C1 segment of cervical spinal cord (tissue), 14 donors: ENCODE data around the gene PADI3.
"Not testable (repeated sequence)": the region's sequence is repeated elsewhere in the genome, so short reads cannot be mapped to it uniquely, and the experiment has no call there.

Experiments
- DNase-seq, 14 donors: peaks; one replicate each; lab custom pipeline; 2025; lab: John Stamatoyannopoulos, UW

PADI3 gene

GRCh38 chr1:17296086-17296485 lies 47.2 kb downstream of the PADI3 start:
- no peak for DNase-seq

GRCh38 chr1:17297991-17298390 lies 49.1 kb downstream of the PADI3 start:
- DNase-seq: no peak

DNA sequence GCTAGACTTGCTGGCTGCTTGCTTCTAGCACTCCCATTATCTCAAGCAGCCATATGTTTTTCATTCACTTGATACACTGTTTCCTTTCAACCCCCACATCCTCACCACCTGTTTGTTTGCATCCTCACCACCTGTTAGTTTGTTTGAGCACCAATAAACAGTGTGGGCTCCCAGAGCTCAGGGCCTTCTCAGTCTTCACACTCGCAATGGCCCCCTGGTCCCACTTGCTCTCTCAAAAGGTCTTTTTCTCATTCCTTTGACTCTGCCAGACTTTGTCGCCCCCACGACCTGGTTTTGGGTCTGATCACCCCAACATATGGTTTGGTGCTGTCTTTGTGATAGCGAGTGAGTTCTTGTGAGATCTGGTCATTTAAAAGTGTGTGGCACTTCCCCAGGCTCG lies 52.9 kb downstream of the PADI3 start:
- DNase-seq: no peak

GRCh38 chr1:17304151-17304825 lies 55.4 kb downstream of the PADI3 start:
- no peak for DNase-seq

DNA sequence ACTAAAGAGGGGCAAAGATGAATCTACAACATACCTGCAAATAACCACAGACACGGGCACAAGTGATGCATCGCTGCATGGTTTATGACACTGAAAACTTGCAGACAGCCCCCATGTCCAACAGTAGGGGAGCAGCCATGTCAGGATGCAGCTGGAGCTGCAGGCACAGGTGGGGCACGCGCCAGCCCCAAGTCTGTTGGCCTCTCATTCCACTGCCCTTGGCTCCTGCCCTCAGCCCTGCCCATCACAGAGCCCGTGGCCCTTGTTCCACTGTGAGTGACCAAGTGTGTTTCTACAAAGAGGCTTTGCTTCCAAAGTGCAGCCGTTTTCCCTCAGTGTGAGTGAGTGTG lies 55.9 kb downstream of the PADI3 start:
- DNase-seq: no peak

- DNase-seq: no peak
Observed at GRCh38 chr1:17305576-17306095, 56.7 kb downstream of the PADI3 start.

GRCh38 chr1:17306407-17306806 lies 57.5 kb downstream of the PADI3 start:
- no peak for DNase-seq

DNA sequence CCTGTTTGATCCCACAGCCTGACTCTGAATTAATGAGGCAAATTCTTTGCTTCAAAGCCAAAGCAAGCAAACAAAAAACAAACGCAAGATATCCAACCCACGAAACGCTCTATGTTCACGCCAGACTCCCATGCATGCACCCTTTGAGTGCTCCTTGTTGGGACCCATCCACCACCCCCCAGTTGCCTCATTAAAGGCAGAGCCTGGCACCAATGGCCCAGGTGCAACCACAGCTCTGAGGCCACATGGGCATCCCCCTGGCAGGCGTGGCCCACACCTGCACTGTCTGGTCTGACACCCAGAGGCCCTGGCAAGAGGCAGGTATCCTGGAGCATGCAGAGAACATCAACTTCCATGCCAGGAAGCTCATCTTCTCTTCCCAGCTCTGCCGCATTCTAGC lies 58.0 kb downstream of the PADI3 start:
- DNase-seq: no peak

DNA sequence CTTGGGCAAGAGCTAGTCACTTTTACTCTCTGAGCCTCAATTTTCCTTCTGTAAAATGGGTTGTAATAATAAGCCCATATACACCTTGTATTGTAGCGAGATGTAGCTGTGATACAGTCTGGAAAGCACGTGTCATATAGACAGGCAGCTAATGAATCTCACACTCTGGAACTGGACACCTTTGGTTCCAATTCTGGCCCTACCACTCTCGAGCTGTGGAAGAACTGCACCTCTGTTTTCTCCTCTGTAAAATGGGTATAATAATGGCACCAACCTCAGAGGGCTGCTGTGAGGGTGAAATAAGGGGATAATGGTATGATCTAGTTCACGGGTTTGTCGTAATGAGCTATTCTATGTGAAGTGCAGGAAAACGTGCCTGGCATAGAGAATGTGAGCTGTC lies 58.4 kb downstream of the PADI3 start:
- no peak for DNase-seq

GRCh38 chr1:17307946-17308345 lies 59.0 kb downstream of the PADI3 start, which contains the start of gene PADI4:
Gene PADI4, plus strand, starts transcription at chr1:17308197. Its CDS starts 26 bp downstream, at chr1:17308223.
- DNase-seq: no peak

GRCh38 chr1:17308593-17308992 lies 59.7 kb downstream of the PADI3 start:
- no peak for DNase-seq

DNA sequence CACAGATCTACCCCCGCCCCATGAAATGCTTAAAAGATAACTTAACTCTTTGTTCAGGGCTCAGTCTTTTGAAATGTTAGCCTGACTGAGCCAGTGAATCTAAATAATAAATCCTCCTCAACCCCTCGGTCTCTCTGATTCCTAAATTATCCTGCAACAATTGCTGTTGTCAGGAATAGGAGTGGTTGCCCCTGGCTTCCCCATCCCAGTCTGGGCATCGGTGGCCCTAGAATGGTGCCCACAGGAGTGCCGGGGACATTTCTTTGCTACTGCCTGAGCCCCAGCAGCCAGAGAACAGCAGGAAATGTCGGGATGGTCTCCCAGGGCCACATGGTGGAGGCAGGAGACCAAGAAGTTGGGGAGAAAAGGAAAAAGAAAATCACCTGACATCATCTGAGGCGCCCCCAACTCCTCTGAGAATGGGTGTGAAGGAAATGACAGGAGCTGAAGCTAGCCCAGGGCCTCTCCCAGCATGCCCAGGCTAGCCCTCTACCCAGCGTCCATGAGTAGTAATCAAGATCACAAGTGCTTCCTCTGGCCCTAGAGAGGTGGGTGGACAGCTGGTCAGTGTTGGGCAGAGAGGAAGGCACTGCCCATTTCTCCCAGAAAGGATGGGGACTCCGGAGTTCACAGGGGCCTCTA lies 60.6 kb downstream of the PADI3 start:
- DNase-seq: no peak

DNA sequence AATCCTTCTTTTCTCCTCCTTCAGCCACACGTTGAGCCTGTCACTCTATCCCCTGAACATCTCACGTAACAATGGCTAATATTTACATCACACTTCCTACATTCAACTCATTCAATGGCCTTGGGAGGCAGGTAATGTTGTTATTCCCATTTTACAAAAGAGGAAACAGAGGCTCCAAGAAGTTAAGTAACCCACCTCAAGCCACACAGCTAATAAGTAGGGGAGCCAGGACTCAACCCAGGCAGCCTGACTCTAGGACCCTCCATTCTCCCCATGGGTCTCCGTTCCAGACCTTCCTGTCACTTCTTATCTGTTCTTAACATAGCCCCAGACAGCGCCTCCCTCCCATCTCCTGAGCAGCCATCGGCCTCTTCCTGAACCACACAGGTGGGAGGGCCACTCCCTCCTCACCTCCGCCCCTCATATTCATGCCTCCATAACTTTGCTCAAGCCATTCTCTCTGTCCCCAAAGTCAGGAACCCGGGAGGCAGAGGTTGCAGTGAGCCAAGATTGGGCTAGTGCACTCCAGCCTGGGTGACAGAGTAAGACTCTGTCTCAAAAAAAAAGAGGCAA lies 61.3 kb downstream of the PADI3 start:
- no peak for DNase-seq

GRCh38 chr1:17313530-17314309 lies 64.8 kb downstream of the PADI3 start:
- DNase-seq: no peak

DNA sequence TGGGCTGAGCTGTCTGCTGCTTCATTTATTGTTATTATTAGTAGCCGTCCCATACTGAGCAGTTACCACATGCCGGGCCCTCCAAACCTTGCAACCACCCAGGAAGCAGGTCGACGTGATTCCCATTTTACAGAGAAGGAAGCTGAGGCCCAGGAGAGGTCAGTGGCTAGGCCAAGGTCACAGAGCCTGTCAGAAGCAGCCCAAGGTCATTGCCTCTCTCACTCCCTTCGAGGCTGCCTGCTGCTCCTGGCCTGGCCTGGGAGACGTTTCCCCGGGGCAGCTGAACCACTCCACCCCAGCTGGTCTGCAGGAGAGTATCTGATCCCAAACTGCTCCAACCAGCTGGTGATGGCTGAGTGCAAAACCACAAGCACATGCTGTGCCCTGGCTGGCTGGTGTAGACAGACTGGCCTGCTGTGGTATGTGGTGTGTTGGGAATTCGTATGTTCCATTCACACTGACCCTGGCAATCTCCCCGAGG lies 65.6 kb downstream of the PADI3 start:
- DNase-seq: no peak

GRCh38 chr1:17315542-17316130 lies 66.7 kb downstream of the PADI3 start:
- no peak for DNase-seq

- no peak for DNase-seq
Observed at GRCh38 chr1:17316704-17317103, 67.8 kb downstream of the PADI3 start.

DNA sequence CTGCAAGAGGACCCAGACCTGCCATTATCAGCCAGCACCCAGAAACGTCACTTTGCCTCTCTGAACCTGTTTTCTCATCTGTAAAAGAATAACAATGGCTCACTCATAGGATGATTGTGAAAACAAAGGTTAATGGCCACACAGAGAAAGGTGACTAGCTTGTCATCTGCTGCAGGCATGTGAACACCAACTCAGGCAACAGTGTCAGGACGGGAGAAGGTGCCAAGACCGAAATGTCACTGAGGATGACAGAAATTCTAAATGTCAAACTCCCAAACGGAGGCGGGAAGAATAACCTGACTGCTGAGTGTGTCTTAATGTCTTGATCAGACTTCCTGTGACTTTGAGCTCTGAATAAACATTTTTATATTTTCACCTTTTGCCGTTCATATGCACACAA lies 69.4 kb downstream of the PADI3 start:
- DNase-seq: no peak

GRCh38 chr1:17319561-17320350 lies 70.9 kb downstream of the PADI3 start:
- no peak for DNase-seq

DNA sequence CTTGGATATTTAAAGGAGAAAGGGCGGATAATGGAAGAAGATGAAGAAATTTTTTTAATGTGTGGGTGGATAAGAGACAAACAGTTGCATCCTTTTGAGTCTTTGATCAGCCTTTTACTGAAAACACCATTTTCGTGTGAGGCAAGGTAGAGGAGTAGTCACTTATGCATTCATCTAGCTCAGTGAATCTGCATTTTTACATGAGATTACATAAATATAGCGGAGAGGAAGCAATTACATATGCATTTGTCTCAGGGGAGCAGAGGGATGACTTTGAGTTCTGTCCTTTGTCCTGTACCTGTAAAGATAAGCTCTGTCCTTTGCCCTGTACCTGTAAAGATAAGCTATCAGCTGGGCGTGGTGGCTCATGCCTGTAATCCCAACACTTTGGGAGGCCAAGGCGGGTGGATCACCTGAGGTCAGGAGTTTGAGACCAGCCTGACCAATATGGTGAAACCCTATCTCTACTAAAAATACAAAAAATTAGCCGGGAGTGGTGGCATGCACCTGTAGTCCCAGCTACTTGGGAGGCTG lies 73.0 kb downstream of the PADI3 start:
- not testable (repeated sequence) for DNase-seq

DNA sequence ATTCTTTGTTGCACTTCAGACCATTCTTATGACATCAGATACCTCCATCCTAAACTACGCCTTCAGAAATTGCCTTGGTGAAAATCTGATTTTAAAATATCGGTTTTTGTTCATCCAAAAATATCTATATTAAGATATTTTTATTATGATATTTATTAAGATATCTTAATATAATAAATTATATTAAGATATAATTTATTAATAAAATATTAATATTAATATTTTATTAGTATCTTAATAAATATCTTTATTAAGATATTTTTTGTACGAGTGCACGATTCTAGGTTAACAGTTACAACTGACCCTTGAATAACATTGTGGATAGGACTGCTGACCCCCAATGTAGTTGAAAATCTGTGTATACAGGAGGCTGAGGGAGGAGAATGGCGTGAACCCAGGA lies 80.0 kb downstream of the PADI3 start:
- no peak for DNase-seq
